Uterus (tissue), 4 donors: ENCODE measurements around the gene KCTD19. TPM values are rescaled to one million over a fixed set of nuclear protein-coding genes. Genes with fewer than 3 reads are reported as not detected.

Source experiments
- DNase-seq, 2 donors: peaks; one replicate each; pipeline ENCODE4 v3.0.0-alpha.2; 2019 to 2020
- H3K27ac ChIP-seq, 2 donors: fragments of 200-600 bp; sonication (generic); 1 replicate in 1 of 2; 2 replicates in 1 of 2; pipeline ENCODE4 v1.5.1; 2016 to 2018
- H3K27me3 ChIP-seq, 2 donors: fragments of 200-600 bp; sonication (generic); one replicate each; pipeline ENCODE4 v1.5.1; 2018 to 2019; ENCODE audit warnings: control low read depth in 1 of 2
- H3K36me3 ChIP-seq, 2 donors: fragments of 200-600 bp; sonication (generic); one replicate each; pipeline ENCODE4 v1.5.1; 2019; ENCODE audit warnings: control low read depth in 1 of 2
- H3K4me1 ChIP-seq, 2 donors: fragments of 200-600 bp; sonication (generic); one replicate each; pipeline ENCODE4 v1.5.1; 2018 to 2019; ENCODE audit warnings: control low read depth in 1 of 2
- H3K4me3 ChIP-seq, 2 donors: fragments of 200-600 bp; sonication (generic); 1 replicate in 1 of 2; 2 replicates in 1 of 2; pipeline ENCODE4 v1.5.1; 2018 to 2019; ENCODE audit warnings: mild to moderate bottlenecking in 1 of 2
- H3K9me3 ChIP-seq, 2 donors: fragments of 200-600 bp; sonication (generic); one replicate each; pipeline ENCODE4 v1.5.1; 2019; ENCODE audit warnings: control low read depth in 1 of 2
- POLR2A ChIP-seq, 2 donors: fragments of 450-650 bp; IDR thresholded peaks; one replicate each; pipeline ENCODE4 v1.6.1; 2016; ENCODE audit warnings: antibody characterized with exemption in 2 of 2, mild to moderate bottlenecking in 1 of 2, moderate library complexity in 1 of 2
- intact Hi-C: fragments of 100-400 bp; cut with DNase I; formaldehyde crosslinking; loops from one replicate; pipeline ENCODE4 v1.15.1; 2023; ENCODE audit warnings: low total_unique reads
- total RNA-seq, 4 donors: library from RNA; depleted of rRNA in 3 of 4; stranded (reverse); fragments of >200 nt in 3 of 4; gene quantifications; one replicate each; pipeline versions ENCODE4 v1.1.0 to v1.2.4, GENCODE V29; 2014 to 2023
- TF ChIP-seq, protein P1 (sequence below), 4 experiments: fragments of 200-600 bp in 2 of 4; fragments of 450-650 bp in 2 of 4; sonication (generic) in 2 of 4; IDR thresholded peaks; one replicate each; pipeline ENCODE4 v1.5.1; 2016 to 2019; ENCODE audit warnings: antibody characterized with exemption in 4 of 4, mild to moderate bottlenecking in 2 of 4, moderate library complexity in 1 of 4
- donor health status: DM: yes; HTN: yes; CAD: no.

Gene KCTD19
- total RNA-seq, 4 donors from 2014 or later: 0.51 to 1.0 (median 0.55) TPM; not detected in 1

DNA sequence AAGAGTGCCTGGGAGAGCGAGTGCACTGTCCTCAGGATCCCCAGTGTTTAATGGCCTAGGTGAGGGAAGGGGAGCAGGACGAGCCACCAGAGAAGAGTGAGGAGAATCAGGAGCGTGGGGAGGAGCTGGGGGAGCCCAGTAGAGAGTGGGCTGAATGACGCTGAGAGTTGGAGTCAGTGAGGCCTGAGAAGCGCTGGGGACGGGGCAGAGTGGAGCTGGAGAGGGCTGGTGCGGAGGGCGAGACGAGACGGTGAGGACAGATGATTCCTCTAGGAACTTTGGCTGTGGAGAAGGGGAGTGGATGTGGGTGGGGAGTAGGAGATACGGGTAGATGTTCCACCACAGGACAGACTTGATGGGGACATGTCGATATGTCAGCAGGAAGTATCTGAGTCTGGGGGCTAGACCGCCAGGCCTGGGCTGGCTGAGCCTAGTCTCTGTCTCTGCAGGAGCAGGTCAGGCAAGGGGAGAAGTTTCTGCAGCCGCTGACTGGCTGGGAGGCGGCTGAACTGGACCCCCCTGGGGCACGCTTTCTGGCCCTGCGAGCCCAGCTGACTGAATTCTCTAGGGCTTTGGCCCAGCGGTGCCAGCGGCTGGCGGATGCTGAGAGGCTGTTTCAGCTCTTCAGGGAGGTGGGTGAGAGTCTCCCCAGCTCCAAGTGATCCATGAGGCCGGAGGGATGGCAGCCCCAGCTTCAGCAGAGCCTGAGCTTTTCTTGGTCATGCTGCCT is 42.5 kb downstream of the KCTD19 start:
- TF ChIP-seq, protein P1, sequence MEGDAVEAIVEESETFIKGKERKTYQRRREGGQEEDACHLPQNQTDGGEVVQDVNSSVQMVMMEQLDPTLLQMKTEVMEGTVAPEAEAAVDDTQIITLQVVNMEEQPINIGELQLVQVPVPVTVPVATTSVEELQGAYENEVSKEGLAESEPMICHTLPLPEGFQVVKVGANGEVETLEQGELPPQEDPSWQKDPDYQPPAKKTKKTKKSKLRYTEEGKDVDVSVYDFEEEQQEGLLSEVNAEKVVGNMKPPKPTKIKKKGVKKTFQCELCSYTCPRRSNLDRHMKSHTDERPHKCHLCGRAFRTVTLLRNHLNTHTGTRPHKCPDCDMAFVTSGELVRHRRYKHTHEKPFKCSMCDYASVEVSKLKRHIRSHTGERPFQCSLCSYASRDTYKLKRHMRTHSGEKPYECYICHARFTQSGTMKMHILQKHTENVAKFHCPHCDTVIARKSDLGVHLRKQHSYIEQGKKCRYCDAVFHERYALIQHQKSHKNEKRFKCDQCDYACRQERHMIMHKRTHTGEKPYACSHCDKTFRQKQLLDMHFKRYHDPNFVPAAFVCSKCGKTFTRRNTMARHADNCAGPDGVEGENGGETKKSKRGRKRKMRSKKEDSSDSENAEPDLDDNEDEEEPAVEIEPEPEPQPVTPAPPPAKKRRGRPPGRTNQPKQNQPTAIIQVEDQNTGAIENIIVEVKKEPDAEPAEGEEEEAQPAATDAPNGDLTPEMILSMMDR (IDR thresholded peaks at IDR 0.05): no peak
- TF ChIP-seq POLR2A (IDR thresholded peaks at IDR 0.05): no peak
- Histone ChIP-seq H3K9me3 (no peaks in the 10 kb centered on the region), H3K27ac (no peak overlapping the region), H3K27me3 (no peaks in the 10 kb centered on the region), H3K4me1 (no peaks in the 10 kb centered on the region), H3K4me3 (no peak overlapping the region), H3K36me3 (no peaks in the 10 kb centered on the region)
- DNase-seq: no peak
- intact Hi-C loops: no loop called here

DNA sequence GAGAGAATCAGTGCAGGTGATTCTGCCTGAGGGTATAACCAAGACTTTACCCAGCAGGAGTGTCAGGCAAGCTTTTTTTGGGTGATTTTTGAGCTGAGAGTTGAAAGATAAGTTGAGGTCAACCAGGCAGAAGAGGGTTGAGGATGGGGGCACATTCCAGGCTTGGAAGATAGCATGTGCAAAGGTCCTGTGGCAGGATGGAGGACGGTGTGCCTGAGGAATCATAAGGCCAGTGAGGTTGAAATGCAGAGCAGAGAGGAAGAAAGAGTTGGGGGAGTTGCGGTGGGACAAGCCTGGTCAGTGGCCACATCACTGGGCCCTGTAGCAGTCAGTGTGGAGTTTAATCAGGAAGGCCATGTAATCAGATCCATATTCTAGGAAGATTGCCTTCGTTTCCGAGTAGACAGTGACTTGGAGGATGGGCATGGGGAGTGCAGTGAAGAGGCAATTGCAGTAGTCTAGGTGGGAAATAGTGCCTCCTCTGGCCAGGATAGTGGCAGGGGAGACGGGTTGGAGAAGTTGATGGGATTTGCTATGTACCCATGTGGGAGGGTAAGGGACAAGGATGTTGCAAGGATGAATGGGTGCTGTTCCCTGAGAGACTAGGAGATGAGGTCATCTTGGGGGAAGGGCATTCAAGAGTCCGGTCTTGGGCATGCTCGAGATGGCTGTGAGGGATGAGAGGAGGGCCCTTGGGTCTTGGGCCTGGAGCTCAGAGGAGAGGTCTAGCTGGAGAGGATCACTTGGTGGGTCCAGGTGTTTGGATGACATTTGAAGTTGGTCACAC is 43.3 kb downstream of the KCTD19 start:
- intact Hi-C loops: no loop called here
- H3K27me3 ChIP-seq: no peaks in the 10 kb centered on the region
- no peaks in the 10 kb centered on the region for H3K9me3 ChIP-seq
- no peaks in the 10 kb centered on the region for H3K36me3 ChIP-seq
- peaks cover 0 to 4% of the 10 kb centered on the region in 2 donors for H3K4me1 ChIP-seq
- H3K27ac ChIP-seq: no peak overlapping the region
- no peak for DNase-seq
- H3K4me3 ChIP-seq: no peak overlapping the region
- no peak for TF ChIP-seq POLR2A (IDR thresholded peaks at IDR 0.05)
- TF ChIP-seq, protein P1 (IDR thresholded peaks at IDR 0.05): no peak

DNA sequence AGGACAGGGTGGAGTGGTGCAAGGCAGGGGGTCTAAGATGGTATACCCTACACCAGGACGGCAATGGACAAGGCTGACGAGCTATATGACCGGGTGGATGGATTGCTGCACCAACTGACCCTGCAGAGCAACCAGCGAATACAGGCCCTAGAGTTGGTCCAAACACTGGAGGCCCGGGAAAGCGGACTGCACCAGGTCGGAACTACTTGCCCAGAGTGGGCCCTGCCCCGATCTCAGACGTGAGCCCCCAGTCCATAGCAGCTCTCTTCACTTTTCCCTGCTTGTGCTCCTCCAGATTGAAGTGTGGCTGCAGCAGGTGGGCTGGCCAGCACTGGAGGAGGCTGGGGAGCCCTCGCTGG is 44.1 kb downstream of the KCTD19 start:
- H3K9me3 ChIP-seq: no peaks in the 10 kb centered on the region
- H3K27ac ChIP-seq: no peak overlapping the region
- no peaks in the 10 kb centered on the region for H3K36me3 ChIP-seq
- peaks cover 0 to 5% of the 10 kb centered on the region in 2 donors for H3K4me1 ChIP-seq
- H3K27me3 ChIP-seq: no peaks in the 10 kb centered on the region
- no peak for TF ChIP-seq POLR2A (IDR thresholded peaks at IDR 0.05)
- TF ChIP-seq, protein P1 (IDR thresholded peaks at IDR 0.05): no peak
- intact Hi-C loops: no loop called here
- no peak overlapping the region for H3K4me3 ChIP-seq
- DNase-seq: no peak

- peaks cover 0 to 5% of the 10 kb centered on the region in 2 donors for H3K4me1 ChIP-seq
- H3K36me3 ChIP-seq: no peaks in the 10 kb centered on the region
- no peak overlapping the region for H3K27ac ChIP-seq
- no peaks in the 10 kb centered on the region for H3K27me3 ChIP-seq
- intact Hi-C loops: no loop called here
- no peaks in the 10 kb centered on the region for H3K9me3 ChIP-seq
- H3K4me3 ChIP-seq: no peak overlapping the region
- DNase-seq: no peak
- TF ChIP-seq, protein P1 (IDR thresholded peaks at IDR 0.05): no peak
- TF ChIP-seq POLR2A (IDR thresholded peaks at IDR 0.05): no peak
Measured at GRCh38 chr16:67281536-67282446, 44.8 kb downstream of the KCTD19 start.
